Memory B cell (primary cell): Measurements from ENCODE around the gene APLP1.

Experiments
- ATAC-seq: fragments of 150-1000 bp; cut with Tn5 transposase; 2 replicates; pipeline ENCODE4 v1.10.0; 2021; ENCODE audit warnings: low read depth, mild to moderate bottlenecking, moderate library complexity
- DNase-seq, 2 donors: peaks; one replicate each; pipeline ENCODE4 v3.0.0; 2022; ENCODE audit warnings: low spot score in 2 of 2
- H3K27ac Mint-ChIP-seq: one replicate; pipeline ENCODE4 v1.8.0; 2022; ENCODE audit warnings: mild to moderate bottlenecking, moderate library complexity, mixed read lengths
- H3K27me3 Mint-ChIP-seq: one replicate; pipeline ENCODE4 v1.8.0; 2022; ENCODE audit warnings: mixed read lengths
- H3K36me3 Mint-ChIP-seq: one replicate; pipeline ENCODE4 v1.8.0; 2022; ENCODE audit warnings: mild to moderate bottlenecking, mixed read lengths
- H3K4me1 Mint-ChIP-seq: one replicate; pipeline ENCODE4 v1.8.0; 2022; ENCODE audit warnings: mixed read lengths
- H3K4me3 Mint-ChIP-seq: one replicate; pipeline ENCODE4 v1.8.0; 2022; ENCODE audit warnings: mild to moderate bottlenecking, moderate library complexity, mixed read lengths
- H3K9me3 Mint-ChIP-seq: one replicate; pipeline ENCODE4 v1.8.0; 2022; ENCODE audit warnings: mixed read lengths

Gene APLP1

GRCh38 chr19:35898499-35898809, 30.1 kb downstream of the APLP1 start:
- Mint-ChIP-seq H3K9me3 (no peaks in the 10 kb centered on the region), H3K27ac (peak overlapping the region; percentile 98), H3K36me3 (peaks cover 23% of the 10 kb centered on the region), H3K27me3 (no peaks in the 10 kb centered on the region), H3K4me3 (peak overlapping the region; percentile 98), H3K4me1 (peaks cover 30% of the 10 kb centered on the region)
- DNase-seq (peak in 1 of 2 donors; percentile 41), ATAC-seq (no peak)

GRCh38 chr19:35899547-35900214, 31.3 kb downstream of the APLP1 start:
- peak overlapping the region; percentile 98 for H3K4me3 Mint-ChIP-seq
- no peaks in the 10 kb centered on the region for H3K27me3 Mint-ChIP-seq
- no peaks in the 10 kb centered on the region for H3K9me3 Mint-ChIP-seq
- peak; percentile 59 for ATAC-seq
- peak; percentile 92 to 96 for DNase-seq
- peak overlapping the region; percentile 98 for H3K27ac Mint-ChIP-seq
- H3K4me1 Mint-ChIP-seq: peaks cover 39% of the 10 kb centered on the region
- peaks cover 20% of the 10 kb centered on the region for H3K36me3 Mint-ChIP-seq

DNA sequence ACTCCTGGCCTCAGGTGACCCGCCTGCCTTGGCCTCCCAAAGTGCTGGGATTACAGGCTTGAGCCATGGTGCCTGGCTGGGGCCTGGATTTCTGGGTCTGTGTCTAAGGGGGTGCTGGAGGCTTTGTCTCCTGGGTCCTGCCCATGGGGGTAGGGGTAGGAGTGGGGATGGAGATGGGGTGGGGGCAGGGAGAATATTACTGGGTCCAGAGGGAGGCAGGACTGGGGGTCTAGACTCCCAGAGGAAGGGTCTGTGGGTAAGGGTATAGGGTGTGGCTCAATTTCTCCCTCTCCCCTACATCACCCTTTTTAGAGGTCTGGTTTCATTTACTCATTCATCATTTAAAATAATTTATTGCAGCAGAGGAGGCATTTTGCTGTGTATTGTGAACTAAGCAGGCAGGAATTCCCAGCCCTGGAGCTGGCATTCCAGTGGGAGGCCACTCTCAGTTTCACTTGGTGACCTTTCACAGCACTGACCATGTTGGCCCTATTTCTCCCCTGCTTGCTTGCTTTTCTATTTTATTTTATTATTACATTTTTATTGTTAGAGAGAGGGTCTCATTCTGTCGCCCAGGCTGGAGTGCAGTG, 32.8 kb downstream of the APLP1 start:
- Mint-ChIP-seq H3K27ac (peak overlapping the region; percentile 98), H3K4me3 (peak overlapping the region; percentile 98), H3K9me3 (no peaks in the 10 kb centered on the region), H3K27me3 (no peaks in the 10 kb centered on the region), H3K4me1 (peaks cover 35% of the 10 kb centered on the region), H3K36me3 (peaks cover 14% of the 10 kb centered on the region)
- DNase-seq: no peak
- no peak for ATAC-seq

- Mint-ChIP-seq H3K27ac (peak within 1 kb of the TSS; percentile 98), H3K36me3 (peaks cover 9% of the 10 kb centered on the region), H3K27me3 (no peaks in the 10 kb centered on the region), H3K4me3 (peak within 1 kb of the TSS; percentile 88), H3K4me1 (peaks cover 37% of the 10 kb centered on the region), H3K9me3 (no peaks in the 10 kb centered on the region)
- ATAC-seq: peak; percentile 7
- DNase-seq: peak in 1 of 2 donors; percentile 56
Measured at GRCh38 chr19:35901854-35902661, 33.7 kb downstream of the APLP1 start, which contains the start of gene HCST. HCST (plus strand) TSS chr19:35902529; CDS start chr19:35902594, 65 bp downstream.

GRCh38 chr19:35902870-35903475, 34.6 kb downstream of the APLP1 start:
- H3K4me3 Mint-ChIP-seq: peak overlapping the region; percentile 88
- H3K9me3 Mint-ChIP-seq: no peaks in the 10 kb centered on the region
- no peaks in the 10 kb centered on the region for H3K27me3 Mint-ChIP-seq
- ATAC-seq (no peak), DNase-seq (no peak)
- peaks cover 6% of the 10 kb centered on the region for H3K36me3 Mint-ChIP-seq
- H3K4me1 Mint-ChIP-seq: peaks cover 38% of the 10 kb centered on the region
- peak overlapping the region; percentile 98 for H3K27ac Mint-ChIP-seq

GRCh38 chr19:35903550-35904179, 35.3 kb downstream of the APLP1 start:
- peak overlapping the region; percentile 88 for H3K4me3 Mint-ChIP-seq
- peak; percentile 96 for DNase-seq
- peaks cover 2% of the 10 kb centered on the region for H3K36me3 Mint-ChIP-seq
- H3K27me3 Mint-ChIP-seq: no peaks in the 10 kb centered on the region
- H3K4me1 Mint-ChIP-seq: peaks cover 41% of the 10 kb centered on the region
- peak; percentile 54 for ATAC-seq
- H3K27ac Mint-ChIP-seq: peak overlapping the region; percentile 98
- no peaks in the 10 kb centered on the region for H3K9me3 Mint-ChIP-seq

GRCh38 chr19:35904311-35905068, 36.1 kb downstream of the APLP1 start:
- H3K36me3 Mint-ChIP-seq: peaks cover 1% of the 10 kb centered on the region
- peak overlapping the region; percentile 98 for H3K27ac Mint-ChIP-seq

DNA sequence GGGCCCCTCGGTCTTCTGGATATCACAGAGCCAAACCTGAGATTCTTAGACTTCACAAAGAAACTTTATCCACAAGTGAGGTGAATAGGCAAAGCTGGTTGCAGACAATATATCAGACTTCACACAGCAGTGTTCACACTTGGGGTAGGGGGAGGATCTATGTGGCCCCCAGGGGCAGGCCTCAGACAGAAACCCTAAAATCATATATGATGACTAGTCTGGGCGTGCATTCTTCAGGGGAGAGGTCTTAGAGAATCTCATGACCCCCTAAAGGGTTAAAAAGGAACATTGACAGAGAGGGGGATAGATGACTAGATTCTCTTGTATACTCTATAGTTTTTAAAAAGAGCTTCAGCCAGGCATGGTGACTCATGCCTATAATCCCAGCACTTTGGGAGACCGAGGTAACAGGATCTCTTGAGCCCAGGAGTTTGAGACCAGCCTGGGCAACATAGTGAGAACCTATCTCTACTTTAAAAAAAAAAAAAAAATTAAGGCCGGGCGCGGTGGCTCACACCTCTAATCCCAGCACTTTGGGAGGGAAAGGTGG, 36.9 kb downstream of the APLP1 start:
- peaks cover 51% of the 10 kb centered on the region for H3K4me1 Mint-ChIP-seq
- H3K36me3 Mint-ChIP-seq: no peaks in the 10 kb centered on the region
- H3K27ac Mint-ChIP-seq: peak overlapping the region; percentile 98
- H3K9me3 Mint-ChIP-seq: no peaks in the 10 kb centered on the region
- DNase-seq (no peak), ATAC-seq (no peak)
- H3K4me3 Mint-ChIP-seq: no peak overlapping the region
- no peaks in the 10 kb centered on the region for H3K27me3 Mint-ChIP-seq

More at GRCh38 chr19:35904311-35905068, 36.1 kb downstream of the APLP1 start:
- H3K27me3 Mint-ChIP-seq: no peaks in the 10 kb centered on the region
- DNase-seq (no peak), ATAC-seq (no peak)
- H3K4me3 Mint-ChIP-seq: no peak overlapping the region
- H3K9me3 Mint-ChIP-seq: no peaks in the 10 kb centered on the region
- peaks cover 48% of the 10 kb centered on the region for H3K4me1 Mint-ChIP-seq

- Mint-ChIP-seq H3K27me3 (no peaks in the 10 kb centered on the region), H3K9me3 (no peaks in the 10 kb centered on the region), H3K27ac (peak overlapping the region; percentile 72), H3K36me3 (no peaks in the 10 kb centered on the region), H3K4me1 (peaks cover 43% of the 10 kb centered on the region), H3K4me3 (no peak overlapping the region)
- ATAC-seq (no peak), DNase-seq (no peak)
Measured at GRCh38 chr19:35907377-35907745, 39.0 kb downstream of the APLP1 start.

DNA sequence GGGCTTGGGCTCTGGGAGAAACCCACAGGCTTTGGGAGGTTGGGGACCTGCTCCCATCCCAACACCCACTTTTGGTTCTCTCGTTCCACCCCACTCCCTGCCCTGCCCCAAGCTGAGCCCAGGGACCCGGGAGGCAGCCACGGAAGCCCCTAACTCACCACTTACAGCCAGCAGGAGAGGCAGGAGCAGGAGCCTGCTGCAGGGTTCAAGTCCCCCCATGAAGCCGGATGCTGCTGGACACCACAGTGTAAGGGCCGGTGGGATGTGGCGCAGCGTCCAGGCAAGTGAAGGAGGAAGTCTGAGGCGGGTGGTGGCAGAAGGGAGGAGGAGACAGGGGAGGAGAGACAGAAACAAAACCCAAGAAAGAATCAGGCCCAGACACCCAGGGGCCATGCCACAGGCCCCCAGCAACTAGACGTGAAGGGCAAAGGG, 39.7 kb downstream of the APLP1 start, which contains the start of gene TYROBP:
Gene TYROBP, minus strand, starts transcription at position 286 of the 432 bp plus-strand sequence. Its CDS starts 67 bp downstream, at position 219.
- Mint-ChIP-seq H3K4me3 (peak within 1 kb of the TSS; percentile 55), H3K9me3 (no peaks in the 10 kb centered on the region), H3K36me3 (no peaks in the 10 kb centered on the region), H3K27ac (peak within 1 kb of the TSS; percentile 82), H3K27me3 (no peaks in the 10 kb centered on the region), H3K4me1 (peaks cover 38% of the 10 kb centered on the region)
- DNase-seq: no peak
- ATAC-seq: no peak

DNA sequence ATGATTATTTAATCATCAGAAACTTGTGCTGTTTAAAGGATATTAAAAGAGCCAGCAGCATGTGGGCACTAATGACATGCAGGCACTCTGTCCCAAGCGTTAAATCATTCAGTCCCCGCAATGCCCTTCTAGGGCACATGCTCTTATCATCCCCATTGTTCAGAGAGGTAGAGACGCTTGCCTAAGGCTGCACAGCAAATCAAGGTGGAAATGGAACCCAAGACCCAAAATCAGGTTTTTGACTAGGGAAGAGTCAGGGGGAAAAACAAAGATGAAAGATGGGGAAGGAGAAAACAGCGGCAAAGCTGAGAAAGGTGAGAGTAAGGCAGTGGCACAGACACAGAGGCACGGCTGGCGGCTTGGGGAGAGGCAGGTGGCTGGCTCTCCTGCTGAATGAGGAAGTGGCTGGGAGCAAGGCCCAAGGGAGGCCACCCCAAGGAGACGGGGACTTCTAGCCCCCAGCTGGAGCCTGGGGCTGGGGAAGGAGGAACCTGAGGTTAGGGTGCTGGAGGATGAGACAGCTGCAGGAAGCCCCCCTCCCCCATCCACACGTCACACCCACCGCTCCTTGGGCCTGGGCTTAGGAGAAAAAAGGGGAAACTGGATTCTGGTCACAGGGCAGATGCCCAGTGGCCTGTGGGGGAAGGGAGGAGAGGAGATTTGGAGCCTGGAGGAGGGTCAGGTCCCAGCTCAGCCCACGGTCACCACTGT, 40.8 kb downstream of the APLP1 start:
- DNase-seq (peak; percentile 74 to 85), ATAC-seq (peak; percentile 93)
- H3K36me3 Mint-ChIP-seq: no peaks in the 10 kb centered on the region
- H3K4me1 Mint-ChIP-seq: peaks cover 32% of the 10 kb centered on the region
- no peaks in the 10 kb centered on the region for H3K9me3 Mint-ChIP-seq
- H3K27ac Mint-ChIP-seq: peak overlapping the region; percentile 82
- no peaks in the 10 kb centered on the region for H3K27me3 Mint-ChIP-seq
- H3K4me3 Mint-ChIP-seq: peak overlapping the region; percentile 55

GRCh38 chr19:35909684-35910035, 41.3 kb downstream of the APLP1 start:
- H3K4me1 Mint-ChIP-seq: peaks cover 29% of the 10 kb centered on the region
- no peaks in the 10 kb centered on the region for H3K36me3 Mint-ChIP-seq
- H3K9me3 Mint-ChIP-seq: no peaks in the 10 kb centered on the region
- H3K27ac Mint-ChIP-seq: peak overlapping the region; percentile 82
- H3K27me3 Mint-ChIP-seq: no peaks in the 10 kb centered on the region
- no peak for ATAC-seq
- no peak for DNase-seq
- H3K4me3 Mint-ChIP-seq: peak overlapping the region; percentile 55
